Osteoblast (primary cell): ENCODE results near the gene ATXN2. TPM values are rescaled to one million over a fixed set of nuclear protein-coding genes. Genes with fewer than 3 reads are reported as not detected.
"Not testable (repeated sequence)": the region's sequence is repeated elsewhere in the genome, so short reads cannot be mapped to it uniquely, and the experiment has no call there.

ENCODE experiments used
- DNase-seq: peaks from one replicate; pipeline ENCODE4 v3.0.0; 2011; ENCODE audit warnings: low spot score, mixed read lengths; ENCODE audit not compliant: insufficient read length; ENCODE audit errors: missing footprints
- H2AFZ ChIP-seq: 2 replicates; pipeline ENCODE4 v1.6.0; 2011; ENCODE audit warnings: mild to moderate bottlenecking, low read length
- H3K27ac ChIP-seq: 2 replicates; pipeline ENCODE4 v1.5.1; 2011; ENCODE audit warnings: mild to moderate bottlenecking, low read depth, low read length, moderate library complexity
- H3K27me3 ChIP-seq: 2 replicates; pipeline ENCODE4 v1.6.0; 2012; ENCODE audit warnings: mild to moderate bottlenecking, control low read depth, inconsistent platforms, low read length, moderate library complexity; ENCODE audit not compliant: insufficient read depth
- H3K36me3 ChIP-seq: 2 replicates; pipeline ENCODE4 v1.5.1; 2011; ENCODE audit warnings: mild to moderate bottlenecking, low read length, control low read depth, moderate library complexity; ENCODE audit not compliant: insufficient read depth
- H3K4me1 ChIP-seq: 2 replicates; pipeline ENCODE4 v1.5.1; 2011; ENCODE audit warnings: mild to moderate bottlenecking, low read length, control low read depth, moderate library complexity; ENCODE audit not compliant: insufficient read depth
- H3K4me2 ChIP-seq: 2 replicates; pipeline ENCODE4 v1.6.0; 2011; ENCODE audit warnings: mild to moderate bottlenecking, low read length; ENCODE audit not compliant: insufficient read depth
- H3K4me3 ChIP-seq: fragments of 200-600 bp; sonication (generic); 3 replicates; pipeline ENCODE4 v1.5.1; 2012; ENCODE audit warnings: mild to moderate bottlenecking, low read length, inconsistent platforms; ENCODE audit not compliant: insufficient read depth
- H3K79me2 ChIP-seq: 2 replicates; pipeline ENCODE4 v1.6.0; 2012; ENCODE audit warnings: mild to moderate bottlenecking, low read length, control low read depth, inconsistent platforms; ENCODE audit not compliant: insufficient read depth
- H3K9me3 ChIP-seq: 2 replicates; pipeline ENCODE4 v1.5.1; 2011; ENCODE audit warnings: low read depth, low read length, control low read depth
- H4K20me1 ChIP-seq: 2 replicates; pipeline ENCODE4 v1.6.0; 2012; ENCODE audit warnings: mild to moderate bottlenecking, low read length, control low read depth; ENCODE audit not compliant: insufficient read depth
- total RNA-seq: library from RNA; depleted of rRNA; stranded (reverse); fragments of >200 nt; gene quantifications from 2 replicates; pipeline ENCODE4 v1.2.3, GENCODE V29; 2012
- TF ChIP-seq, protein P1 (sequence below): IDR thresholded peaks from 2 replicates; pipeline ENCODE4 v1.5.1; 2011; ENCODE audit warnings: mild to moderate bottlenecking, low read depth, low read length, moderate library complexity; ENCODE audit errors: extremely low read depth

The ATXN2 gene
- total RNA-seq, 1 donor: 39.4 TPM

DNA sequence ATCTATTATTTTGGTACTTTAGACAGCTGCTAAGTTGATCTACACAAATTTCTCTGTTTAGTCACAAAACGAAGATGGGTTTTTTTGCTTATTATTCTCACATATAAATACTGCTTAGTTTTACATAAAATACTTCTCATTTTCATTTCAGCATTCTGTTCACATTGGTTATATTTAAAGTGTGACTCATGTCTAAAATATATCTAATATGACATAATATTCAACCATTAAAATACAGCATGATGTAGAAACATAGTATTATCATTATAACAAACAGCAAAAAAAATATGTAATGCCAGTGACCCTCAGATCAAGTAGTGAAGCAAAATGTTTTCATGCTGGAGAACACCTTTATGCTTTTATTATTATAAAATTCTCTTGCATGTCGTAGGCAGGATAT is 129.7 kb downstream of the ATXN2 start:
- H3K27ac ChIP-seq: peak overlapping the region; percentile 52
- TF ChIP-seq, protein P1, sequence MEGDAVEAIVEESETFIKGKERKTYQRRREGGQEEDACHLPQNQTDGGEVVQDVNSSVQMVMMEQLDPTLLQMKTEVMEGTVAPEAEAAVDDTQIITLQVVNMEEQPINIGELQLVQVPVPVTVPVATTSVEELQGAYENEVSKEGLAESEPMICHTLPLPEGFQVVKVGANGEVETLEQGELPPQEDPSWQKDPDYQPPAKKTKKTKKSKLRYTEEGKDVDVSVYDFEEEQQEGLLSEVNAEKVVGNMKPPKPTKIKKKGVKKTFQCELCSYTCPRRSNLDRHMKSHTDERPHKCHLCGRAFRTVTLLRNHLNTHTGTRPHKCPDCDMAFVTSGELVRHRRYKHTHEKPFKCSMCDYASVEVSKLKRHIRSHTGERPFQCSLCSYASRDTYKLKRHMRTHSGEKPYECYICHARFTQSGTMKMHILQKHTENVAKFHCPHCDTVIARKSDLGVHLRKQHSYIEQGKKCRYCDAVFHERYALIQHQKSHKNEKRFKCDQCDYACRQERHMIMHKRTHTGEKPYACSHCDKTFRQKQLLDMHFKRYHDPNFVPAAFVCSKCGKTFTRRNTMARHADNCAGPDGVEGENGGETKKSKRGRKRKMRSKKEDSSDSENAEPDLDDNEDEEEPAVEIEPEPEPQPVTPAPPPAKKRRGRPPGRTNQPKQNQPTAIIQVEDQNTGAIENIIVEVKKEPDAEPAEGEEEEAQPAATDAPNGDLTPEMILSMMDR: no peak
- peak overlapping the region; percentile 32 for H3K4me2 ChIP-seq
- H3K27me3 ChIP-seq: no peaks in the 10 kb centered on the region
- H4K20me1 ChIP-seq: peaks cover 2% of the 10 kb centered on the region
- H3K9me3 ChIP-seq: no peaks in the 10 kb centered on the region
- H3K4me3 ChIP-seq: no peak overlapping the region
- DNase-seq: peak; percentile 50
- H3K36me3 ChIP-seq: peaks cover 26% of the 10 kb centered on the region
- peaks cover 22% of the 10 kb centered on the region for H3K4me1 ChIP-seq
- H3K79me2 ChIP-seq: peaks cover 24% of the 10 kb centered on the region
- H2AFZ ChIP-seq: no peak overlapping the region

GRCh38 chr12:111467857-111468241 is 131.3 kb downstream of the ATXN2 start:
- H3K9me3 ChIP-seq: no peaks in the 10 kb centered on the region
- no peak overlapping the region for H3K4me2 ChIP-seq

DNA sequence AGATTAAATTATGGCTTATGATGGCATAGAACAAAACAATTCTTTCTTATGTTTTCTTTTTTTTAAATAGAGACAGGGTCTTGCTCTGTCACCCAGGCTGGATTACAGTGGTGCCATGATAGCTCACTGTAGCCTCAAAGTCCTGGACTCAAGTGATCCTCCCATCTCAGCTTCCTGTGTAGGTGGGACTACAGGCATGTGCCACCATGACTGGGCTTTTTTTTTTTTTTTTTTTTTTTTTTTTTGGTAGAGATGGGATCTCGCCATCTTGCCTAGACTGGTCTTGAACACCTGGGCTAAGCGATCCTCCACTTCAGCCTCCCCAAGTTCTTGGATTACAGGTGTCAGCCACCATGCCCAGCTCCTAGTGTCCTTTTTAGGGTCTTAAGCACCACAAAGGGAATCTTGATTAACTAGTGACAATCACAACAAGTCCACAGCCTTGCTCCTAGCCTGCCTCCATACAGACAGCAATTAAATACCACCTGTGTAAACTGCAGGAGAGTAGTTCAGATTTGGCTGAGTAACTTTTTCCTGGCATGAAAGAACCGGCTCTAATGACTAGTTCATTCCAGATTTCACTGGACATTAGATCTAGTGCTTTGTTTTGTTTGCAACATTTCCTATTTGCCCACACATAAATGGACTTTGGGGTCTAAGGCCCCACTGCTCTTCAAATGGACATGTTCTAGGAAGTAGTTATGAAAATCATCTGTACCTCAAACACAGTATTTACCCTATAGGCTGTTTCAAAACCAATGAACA is 131.8 kb downstream of the ATXN2 start:
- Histone ChIP-seq H3K9me3 (no peaks in the 10 kb centered on the region), H3K36me3 (peaks cover 21% of the 10 kb centered on the region), H3K27ac (peak overlapping the region; percentile 59), H3K4me3 (no peak overlapping the region), H2AFZ (no peak overlapping the region), H3K79me2 (peaks cover 25% of the 10 kb centered on the region), H3K4me2 (no peak overlapping the region), H3K27me3 (no peaks in the 10 kb centered on the region), H4K20me1 (peaks cover 2% of the 10 kb centered on the region), H3K4me1 (peaks cover 28% of the 10 kb centered on the region)
- no peak for DNase-seq
- TF ChIP-seq, protein P1: no peak

More at GRCh38 chr12:111467857-111468241, 131.3 kb downstream of the ATXN2 start:
- TF ChIP-seq, protein P1: no peak
- peak overlapping the region; percentile 59 for H3K27ac ChIP-seq
- peaks cover 22% of the 10 kb centered on the region for H3K36me3 ChIP-seq
- no peak overlapping the region for H3K4me3 ChIP-seq
- no peaks in the 10 kb centered on the region for H3K27me3 ChIP-seq
- peak; percentile 25 for DNase-seq
- peaks cover 23% of the 10 kb centered on the region for H3K4me1 ChIP-seq
- no peak overlapping the region for H2AFZ ChIP-seq
- H3K79me2 ChIP-seq: peaks cover 25% of the 10 kb centered on the region
- H4K20me1 ChIP-seq: peaks cover 2% of the 10 kb centered on the region

GRCh38 chr12:111462210-111462769 is 136.8 kb downstream of the ATXN2 start:
- Histone ChIP-seq H3K9me3 (no peaks in the 10 kb centered on the region), H3K4me1 (peaks cover 18% of the 10 kb centered on the region), H3K4me2 (no peak overlapping the region), H2AFZ (no peak overlapping the region), H4K20me1 (peaks cover 4% of the 10 kb centered on the region), H3K36me3 (peaks cover 23% of the 10 kb centered on the region), H3K27ac (peak overlapping the region; percentile 56), H3K79me2 (peaks cover 42% of the 10 kb centered on the region), H3K27me3 (no peaks in the 10 kb centered on the region), H3K4me3 (no peak overlapping the region)
- TF ChIP-seq, protein P1: no peak
- DNase-seq: peak; percentile 79

DNA sequence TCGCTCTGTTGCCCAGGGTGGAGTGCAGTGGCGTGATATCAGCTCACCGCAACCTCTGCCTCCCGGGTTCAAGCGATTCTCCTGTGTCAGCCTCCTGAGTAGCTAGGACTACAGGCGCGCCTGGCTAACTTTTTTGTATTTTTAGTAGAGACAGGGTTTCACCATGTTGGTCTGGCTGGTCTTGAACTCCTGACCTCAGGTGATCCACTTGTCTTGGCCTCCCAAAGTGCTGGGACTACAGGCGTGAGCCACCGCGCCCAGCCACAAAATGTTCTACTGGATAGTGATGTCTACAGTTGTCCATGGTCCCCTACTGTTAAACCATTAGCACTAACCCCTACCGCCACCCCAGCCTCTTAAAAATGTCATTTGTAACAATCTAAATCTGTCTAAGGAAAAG is 139.0 kb downstream of the ATXN2 start:
- H3K27ac ChIP-seq, H3K27me3 ChIP-seq, H3K4me3 ChIP-seq, H3K4me2 ChIP-seq, DNase-seq, H2AFZ ChIP-seq, H3K9me3 ChIP-seq: not testable (repeated sequence)
- Histone ChIP-seq H3K36me3 (peaks cover 44% of the 10 kb centered on the region), H4K20me1 (peaks cover 14% of the 10 kb centered on the region), H3K4me1 (peaks cover 25% of the 10 kb centered on the region), H3K79me2 (peaks cover 43% of the 10 kb centered on the region)
